OCI-LY1 (cell line): ENCODE data around the gene ZNF705A.

Source experiments
- EZH2 ChIP-seq: fragments of 200-600 bp; sonication (generic), shearing (Covaris generic); IDR thresholded peaks from 2 replicates; pipeline ENCODE4 v1.8.0; 2017; ENCODE audit warnings: borderline replicate concordance, mixed run types, mild to moderate bottlenecking, antibody characterized with exemption, low read length, moderate library complexity, mixed read lengths
- TF ChIP-seq, protein P1 (sequence below): fragments of 200-600 bp; sonication (generic), shearing (Covaris generic); IDR thresholded peaks from 2 replicates; pipeline ENCODE4 v1.5.1; 2017; ENCODE audit warnings: mild to moderate bottlenecking, antibody characterized with exemption, low read length, moderate library complexity, mixed read lengths

DNA sequence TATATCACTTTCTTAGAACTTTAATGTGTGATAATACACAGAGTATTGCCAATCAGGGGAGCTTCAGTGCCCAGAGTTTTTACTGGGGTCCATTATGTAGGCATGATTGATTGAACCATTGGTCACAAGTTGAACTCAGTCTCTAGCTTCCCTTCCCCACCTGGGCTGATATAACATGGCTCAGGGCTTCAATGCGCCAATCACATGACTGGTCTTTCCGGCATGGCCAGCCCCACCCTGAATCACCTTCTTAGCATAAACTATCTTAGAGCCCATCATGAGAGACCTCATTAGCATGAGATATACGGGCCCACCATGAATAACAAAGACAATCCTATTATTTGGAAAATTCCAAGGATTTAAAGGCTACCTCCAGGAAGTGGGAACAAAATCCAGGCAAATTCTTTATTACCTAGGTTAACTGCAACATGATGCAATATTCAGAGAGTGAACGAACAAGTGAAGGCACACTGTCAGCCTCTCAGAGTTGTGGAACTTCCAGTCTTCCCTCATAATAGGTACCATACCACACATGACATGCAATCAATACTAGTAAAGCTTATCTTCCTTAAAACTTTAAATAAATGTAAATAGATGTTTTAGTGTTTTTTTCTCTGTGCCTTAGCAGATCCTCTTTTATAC lies 36.6 kb upstream of the ZNF705A start:
- TF ChIP-seq, protein P1, sequence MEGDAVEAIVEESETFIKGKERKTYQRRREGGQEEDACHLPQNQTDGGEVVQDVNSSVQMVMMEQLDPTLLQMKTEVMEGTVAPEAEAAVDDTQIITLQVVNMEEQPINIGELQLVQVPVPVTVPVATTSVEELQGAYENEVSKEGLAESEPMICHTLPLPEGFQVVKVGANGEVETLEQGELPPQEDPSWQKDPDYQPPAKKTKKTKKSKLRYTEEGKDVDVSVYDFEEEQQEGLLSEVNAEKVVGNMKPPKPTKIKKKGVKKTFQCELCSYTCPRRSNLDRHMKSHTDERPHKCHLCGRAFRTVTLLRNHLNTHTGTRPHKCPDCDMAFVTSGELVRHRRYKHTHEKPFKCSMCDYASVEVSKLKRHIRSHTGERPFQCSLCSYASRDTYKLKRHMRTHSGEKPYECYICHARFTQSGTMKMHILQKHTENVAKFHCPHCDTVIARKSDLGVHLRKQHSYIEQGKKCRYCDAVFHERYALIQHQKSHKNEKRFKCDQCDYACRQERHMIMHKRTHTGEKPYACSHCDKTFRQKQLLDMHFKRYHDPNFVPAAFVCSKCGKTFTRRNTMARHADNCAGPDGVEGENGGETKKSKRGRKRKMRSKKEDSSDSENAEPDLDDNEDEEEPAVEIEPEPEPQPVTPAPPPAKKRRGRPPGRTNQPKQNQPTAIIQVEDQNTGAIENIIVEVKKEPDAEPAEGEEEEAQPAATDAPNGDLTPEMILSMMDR: no peak
- TF ChIP-seq EZH2: no peak
